Muscle layer of duodenum (tissue), 2 donors: ENCODE measurements around the gene SCN5A.

ENCODE experiments used
- H3K27ac ChIP-seq: one replicate; pipeline ENCODE4 v1.7.0; 2013; ENCODE audit warnings: mild to moderate bottlenecking, low read length
- H3K27me3 ChIP-seq: one replicate; pipeline ENCODE4 v1.7.0; 2013; ENCODE audit warnings: low read depth, mild to moderate bottlenecking, control low read depth, low read length
- H3K36me3 ChIP-seq, 2 donors: one replicate each; pipeline ENCODE4 v1.7.0; 2013; ENCODE audit warnings: low read length in 2 of 2, control low read depth in 1 of 2, mild to moderate bottlenecking in 1 of 2; ENCODE audit not compliant: insufficient read depth in 2 of 2, control insufficient read depth in 1 of 2
- H3K4me1 ChIP-seq, 2 donors: one replicate each; pipeline ENCODE4 v1.7.0; 2013; ENCODE audit warnings: low read length in 2 of 2, mild to moderate bottlenecking in 2 of 2, control low read depth in 1 of 2, moderate library complexity in 1 of 2; ENCODE audit not compliant: insufficient read depth in 2 of 2, control insufficient read depth in 1 of 2
- H3K4me3 ChIP-seq, 2 donors: one replicate each; pipeline ENCODE4 v1.7.0; 2013; ENCODE audit warnings: low read length in 2 of 2, low read depth in 1 of 2, mild to moderate bottlenecking in 1 of 2
- H3K9me3 ChIP-seq, 2 donors: one replicate each; pipeline ENCODE4 v1.7.0; 2013; ENCODE audit warnings: low read length in 2 of 2, control low read depth in 1 of 2, mild to moderate bottlenecking in 1 of 2; ENCODE audit not compliant: control insufficient read depth in 1 of 2
- donor health status: healthy.

SCN5A gene

GRCh38 chr3:38646062-38646461 is 3.4 kb downstream of the SCN5A start:
- H3K36me3 ChIP-seq, result no peaks in the 10 kb centered on the region
- no peak overlapping the region for H3K27ac ChIP-seq
- H3K4me1 ChIP-seq, result peaks cover 0 to 19% of the 10 kb centered on the region in 2 donors
- peaks cover 17% of the 10 kb centered on the region for H3K27me3 ChIP-seq
- H3K9me3 ChIP-seq, result no peaks in the 10 kb centered on the region
- H3K4me3 ChIP-seq, result no peak overlapping the region

- no peaks in the 10 kb centered on the region for H3K9me3 ChIP-seq
- no peak overlapping the region for H3K4me3 ChIP-seq
- H3K4me1 ChIP-seq, result peaks cover 0 to 15% of the 10 kb centered on the region in 2 donors
- no peaks in the 10 kb centered on the region for H3K36me3 ChIP-seq
- H3K27me3 ChIP-seq, result peaks cover 17% of the 10 kb centered on the region
- no peak overlapping the region for H3K27ac ChIP-seq
Measured at GRCh38 chr3:38645601-38646000, 3.9 kb downstream of the SCN5A start.

- peaks cover 0 to 14% of the 10 kb centered on the region in 2 donors for H3K4me1 ChIP-seq
- H3K27ac ChIP-seq, result no peak overlapping the region
- no peak overlapping the region for H3K4me3 ChIP-seq
- H3K27me3 ChIP-seq, result peaks cover 16% of the 10 kb centered on the region
- no peaks in the 10 kb centered on the region for H3K9me3 ChIP-seq
- no peaks in the 10 kb centered on the region for H3K36me3 ChIP-seq
Measured at GRCh38 chr3:38645076-38645475, 4.4 kb downstream of the SCN5A start.

GRCh38 chr3:38644662-38645053 is 4.8 kb downstream of the SCN5A start:
- Histone ChIP-seq H3K9me3 (no peaks in the 10 kb centered on the region), H3K4me3 (no peak overlapping the region), H3K4me1 (peaks cover 0 to 10% of the 10 kb centered on the region in 2 donors), H3K27me3 (peaks cover 13% of the 10 kb centered on the region), H3K27ac (no peak overlapping the region), H3K36me3 (no peaks in the 10 kb centered on the region)

- H3K36me3 ChIP-seq, result no peaks in the 10 kb centered on the region
- H3K9me3 ChIP-seq, result no peaks in the 10 kb centered on the region
- H3K27me3 ChIP-seq, result peaks cover 13% of the 10 kb centered on the region
- H3K4me1 ChIP-seq, result peaks cover 0 to 7% of the 10 kb centered on the region in 2 donors
- H3K27ac ChIP-seq, result no peak overlapping the region
- H3K4me3 ChIP-seq, result no peak overlapping the region
Measured at GRCh38 chr3:38644016-38644661, 5.3 kb downstream of the SCN5A start.

GRCh38 chr3:38643592-38643991 is 5.9 kb downstream of the SCN5A start:
- H3K27ac ChIP-seq, result no peak overlapping the region
- H3K36me3 ChIP-seq, result no peaks in the 10 kb centered on the region
- H3K27me3 ChIP-seq, result peaks cover 7% of the 10 kb centered on the region
- no peak overlapping the region for H3K4me3 ChIP-seq
- H3K9me3 ChIP-seq, result no peaks in the 10 kb centered on the region
- peaks cover 0 to 2% of the 10 kb centered on the region in 2 donors for H3K4me1 ChIP-seq

- Histone ChIP-seq H3K27me3 (peaks cover 2% of the 10 kb centered on the region), H3K36me3 (no peaks in the 10 kb centered on the region), H3K4me1 (no peaks in the 10 kb centered on the region), H3K4me3 (no peak overlapping the region), H3K9me3 (no peaks in the 10 kb centered on the region), H3K27ac (no peak overlapping the region)
Measured at GRCh38 chr3:38643090-38643489, 6.4 kb downstream of the SCN5A start.

- Histone ChIP-seq H3K36me3 (no peaks in the 10 kb centered on the region), H3K9me3 (no peaks in the 10 kb centered on the region), H3K4me1 (no peaks in the 10 kb centered on the region), H3K4me3 (no peak overlapping the region), H3K27me3 (no peaks in the 10 kb centered on the region), H3K27ac (no peak overlapping the region)
Measured at GRCh38 chr3:38641461-38642110, 7.9 kb downstream of the SCN5A start.

- no peaks in the 10 kb centered on the region for H3K9me3 ChIP-seq
- no peak overlapping the region for H3K4me3 ChIP-seq
- H3K27ac ChIP-seq, result no peak overlapping the region
- no peaks in the 10 kb centered on the region for H3K4me1 ChIP-seq
- no peaks in the 10 kb centered on the region for H3K27me3 ChIP-seq
- no peaks in the 10 kb centered on the region for H3K36me3 ChIP-seq
Measured at GRCh38 chr3:38640661-38641452, 8.6 kb downstream of the SCN5A start.

GRCh38 chr3:38638354-38638753 is 11.1 kb downstream of the SCN5A start:
- Histone ChIP-seq H3K4me1 (no peaks in the 10 kb centered on the region), H3K4me3 (no peak overlapping the region), H3K9me3 (no peaks in the 10 kb centered on the region), H3K36me3 (no peaks in the 10 kb centered on the region), H3K27ac (no peak overlapping the region), H3K27me3 (no peaks in the 10 kb centered on the region)

GRCh38 chr3:38637906-38638305 is 11.6 kb downstream of the SCN5A start:
- H3K36me3 ChIP-seq, result no peaks in the 10 kb centered on the region
- H3K4me3 ChIP-seq, result no peak overlapping the region
- no peaks in the 10 kb centered on the region for H3K27me3 ChIP-seq
- no peaks in the 10 kb centered on the region for H3K4me1 ChIP-seq
- no peak overlapping the region for H3K27ac ChIP-seq
- no peaks in the 10 kb centered on the region for H3K9me3 ChIP-seq
